ENCODE results near the gene ACSM4.
A peak's percentile ranks its signal among the peaks of the same experiment; 100 is the strongest.

Gene ACSM4

GRCh38 chr12:7339675-7340074 lies 35.8 kb downstream of the ACSM4 start:
- DNase-seq = no peak

GRCh38 chr12:7344833-7345606 lies 41.1 kb downstream of the ACSM4 start:
- DNase-seq = no peak

- DNase-seq = no peak
Measured at GRCh38 chr12:7346551-7347225, 42.8 kb downstream of the ACSM4 start.

- no peak for DNase-seq
Measured at GRCh38 chr12:7349418-7349817, 45.5 kb downstream of the ACSM4 start.

DNA sequence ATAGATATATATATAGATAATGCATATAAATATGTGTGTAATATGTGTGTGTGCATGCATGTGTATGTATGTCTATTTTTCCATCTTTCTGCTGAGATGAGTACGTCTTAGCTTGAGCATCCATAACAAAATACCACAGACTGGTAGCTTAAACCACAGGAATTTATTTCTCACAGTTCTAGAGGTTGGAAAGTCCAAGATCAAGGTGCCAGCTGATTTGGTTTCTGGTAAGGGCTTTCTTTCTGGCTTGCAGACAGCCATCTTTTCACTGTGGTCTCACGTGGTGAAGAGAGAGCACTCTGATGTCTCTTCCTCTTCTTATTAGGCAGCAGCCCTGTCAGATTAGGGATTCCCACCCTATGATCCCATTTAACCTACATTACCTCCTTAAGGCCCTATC lies 47.3 kb downstream of the ACSM4 start:
- DNase-seq = peak; percentile 31

- no peak for DNase-seq
Measured at GRCh38 chr12:7352661-7353060, 48.8 kb downstream of the ACSM4 start.

- DNase-seq = peak; percentile 24
Measured at GRCh38 chr12:7354529-7354928, 50.7 kb downstream of the ACSM4 start.

- DNase-seq = no peak
Measured at GRCh38 chr12:7361265-7361664, 57.4 kb downstream of the ACSM4 start.

GRCh38 chr12:7362734-7363133 lies 58.9 kb downstream of the ACSM4 start:
- DNase-seq = no peak

- peak; percentile 73 for DNase-seq
Measured at GRCh38 chr12:7369274-7369729, 65.4 kb downstream of the ACSM4 start.

GRCh38 chr12:7373226-7373625 lies 69.4 kb downstream of the ACSM4 start:
- no peak for DNase-seq

- peak; percentile 36 for DNase-seq
Measured at GRCh38 chr12:7374423-7375144, 70.7 kb downstream of the ACSM4 start.

DNA sequence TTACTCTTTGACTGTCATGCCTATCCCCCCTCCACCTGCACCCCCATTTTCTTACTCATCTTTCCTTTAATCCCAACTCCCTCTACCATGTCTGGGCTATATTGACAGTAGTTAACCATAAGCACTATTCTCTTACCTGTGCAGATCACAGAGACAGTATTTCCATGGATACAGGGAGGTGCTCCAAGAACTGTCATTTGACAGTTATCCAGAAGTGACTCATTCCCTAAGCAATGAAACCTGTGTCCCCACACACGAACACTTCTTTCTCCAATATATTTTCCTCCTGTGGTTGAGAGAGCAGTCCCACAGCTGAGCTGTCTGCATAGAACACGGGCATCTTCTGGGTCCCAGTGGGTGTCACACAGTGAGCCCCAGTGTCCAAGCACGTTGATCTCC lies 71.3 kb downstream of the ACSM4 start:
- DNase-seq = no peak

- DNase-seq = peak; percentile 67
Measured at GRCh38 chr12:7376196-7376595, 72.3 kb downstream of the ACSM4 start.
